DMS79 treated with DMSO at 0.1 percent for 48 hours (cell line): ENCODE results near the gene TIRAP.
"Not testable (repeated sequence)": the region's sequence is repeated elsewhere in the genome, so short reads cannot be mapped to it uniquely, and the experiment has no call there.

Source experiments
- DNase-seq: peaks from one replicate; lab custom pipeline; 2025; lab: John Stamatoyannopoulos, UW

Gene TIRAP, protein sequence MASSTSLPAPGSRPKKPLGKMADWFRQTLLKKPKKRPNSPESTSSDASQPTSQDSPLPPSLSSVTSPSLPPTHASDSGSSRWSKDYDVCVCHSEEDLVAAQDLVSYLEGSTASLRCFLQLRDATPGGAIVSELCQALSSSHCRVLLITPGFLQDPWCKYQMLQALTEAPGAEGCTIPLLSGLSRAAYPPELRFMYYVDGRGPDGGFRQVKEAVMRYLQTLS

DNA sequence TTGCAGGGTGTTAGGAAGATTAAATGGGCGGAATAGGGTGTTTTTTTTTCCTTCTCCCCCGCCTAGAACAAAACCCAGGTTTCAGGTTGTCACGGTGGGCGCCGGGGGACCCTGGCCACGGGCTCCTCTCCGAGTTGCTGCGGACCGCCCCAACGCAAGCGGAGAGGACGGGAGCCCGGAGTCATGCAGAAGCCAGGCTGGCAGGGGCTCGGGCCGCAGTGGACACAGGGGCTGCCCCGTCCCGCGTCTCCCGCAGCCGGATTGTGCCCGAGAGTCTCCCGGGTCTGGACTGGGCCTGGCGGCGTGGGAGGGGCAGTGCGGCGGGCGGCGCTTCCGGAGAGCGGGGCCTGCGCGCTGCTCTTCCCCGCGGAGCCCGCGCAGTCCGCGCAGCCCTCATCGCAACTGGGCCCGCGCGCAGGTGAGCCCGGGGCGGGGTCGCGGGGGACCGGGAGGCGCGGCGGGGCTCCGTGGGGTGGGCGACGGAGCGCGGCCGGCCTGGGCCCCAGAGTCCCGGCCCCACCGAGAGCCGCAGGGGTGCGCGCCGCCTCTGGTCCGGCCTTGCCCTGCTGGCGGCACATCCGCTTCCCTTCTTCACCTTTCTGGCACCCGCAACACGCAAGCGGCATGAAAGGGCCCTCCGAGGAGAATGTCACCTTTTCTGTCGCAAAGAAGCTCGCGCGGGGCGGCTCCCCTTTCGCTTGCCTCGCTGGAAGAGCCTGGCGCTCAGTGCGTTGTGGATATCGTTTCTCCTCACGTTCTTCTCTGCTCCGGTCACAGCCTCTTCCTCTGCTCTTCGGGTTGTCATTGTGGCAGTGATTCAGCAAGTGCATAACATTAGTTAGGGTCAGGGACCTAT is at the start of gene TIRAP:
TSS of gene TIRAP (plus strand) at position 358 of the 856 bp plus-strand sequence. CDS start 7,802 bp downstream, outside the sequence.
- DNase-seq: peak; percentile 72

DNA sequence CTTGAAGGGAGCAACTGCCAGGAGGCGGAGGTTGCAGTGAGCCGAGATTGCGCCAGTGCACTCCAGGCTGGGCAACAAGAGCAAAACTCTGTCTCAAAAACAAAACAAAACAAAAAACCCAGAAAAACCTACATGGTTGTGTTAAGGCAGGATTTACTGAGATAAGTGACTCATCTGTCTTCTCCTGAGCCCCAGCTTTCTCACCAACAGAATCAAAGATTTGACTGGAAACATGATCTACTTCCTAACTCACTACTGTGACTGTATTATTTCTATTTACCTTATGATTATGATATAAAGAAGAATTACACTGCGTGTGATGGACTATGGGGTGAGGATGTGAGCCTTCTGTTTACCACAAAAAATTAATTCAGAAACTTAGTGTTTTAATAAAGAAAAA is 49.5 kb upstream of the TIRAP start:
- no peak for DNase-seq

DNA sequence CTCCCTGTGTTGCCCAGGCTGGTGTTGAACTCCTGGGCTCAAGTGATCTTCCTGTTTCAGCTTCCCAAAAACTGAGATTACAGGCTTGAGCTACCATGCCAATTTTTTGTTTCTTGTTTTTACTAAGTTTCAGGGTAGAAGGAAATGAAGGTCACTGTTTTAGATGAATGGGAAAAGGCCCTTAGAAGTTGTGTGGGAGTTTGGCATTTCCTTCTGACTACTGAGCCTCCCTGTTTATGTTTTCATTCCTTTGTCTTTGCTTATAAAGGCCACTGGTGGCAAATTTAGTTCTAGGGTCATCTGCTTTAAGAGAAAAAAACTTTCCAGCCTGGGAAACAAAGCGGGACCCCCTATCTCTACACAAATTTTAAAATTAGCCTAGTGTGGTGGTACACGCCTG is 36.3 kb upstream of the TIRAP start:
- DNase-seq: no peak

DNA sequence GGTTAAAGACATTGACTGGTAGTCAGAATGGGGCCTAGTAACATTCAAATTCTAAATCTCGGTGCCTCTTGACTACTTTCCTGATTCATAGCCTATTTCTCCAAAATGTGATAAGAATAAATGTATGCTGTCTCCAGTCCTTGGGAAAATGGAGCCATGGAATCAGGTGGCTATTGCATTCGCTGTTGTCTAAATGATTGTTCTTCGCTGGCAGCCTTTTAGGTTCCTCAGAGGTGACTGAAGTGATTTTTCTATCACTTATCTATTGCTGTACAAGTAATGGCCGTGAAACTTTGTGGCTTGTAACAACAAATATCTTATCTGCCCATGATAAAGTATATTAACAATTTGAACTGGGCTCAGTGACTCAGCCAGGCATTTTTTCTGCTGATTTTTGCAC is 29.6 kb upstream of the TIRAP start:
- DNase-seq: no peak

DNA sequence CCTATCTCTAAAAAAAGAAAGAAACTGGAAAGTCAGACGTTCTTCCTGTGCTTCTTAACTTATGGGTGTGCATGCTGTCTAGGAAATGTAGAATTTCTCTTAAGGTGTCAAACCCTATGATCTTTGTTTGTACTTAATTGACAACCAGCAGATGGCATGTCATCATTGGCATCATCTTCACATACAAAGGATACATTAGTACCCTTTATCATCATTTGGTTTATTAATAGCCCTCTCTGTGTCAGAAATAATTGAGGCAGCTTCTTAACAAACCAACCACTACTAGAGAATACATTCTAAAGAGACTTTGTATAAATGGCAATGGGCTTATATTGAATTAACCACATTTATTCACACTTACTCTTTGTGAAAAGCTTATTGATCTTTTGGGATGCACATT is 28.1 kb upstream of the TIRAP start:
- no peak for DNase-seq

DNA sequence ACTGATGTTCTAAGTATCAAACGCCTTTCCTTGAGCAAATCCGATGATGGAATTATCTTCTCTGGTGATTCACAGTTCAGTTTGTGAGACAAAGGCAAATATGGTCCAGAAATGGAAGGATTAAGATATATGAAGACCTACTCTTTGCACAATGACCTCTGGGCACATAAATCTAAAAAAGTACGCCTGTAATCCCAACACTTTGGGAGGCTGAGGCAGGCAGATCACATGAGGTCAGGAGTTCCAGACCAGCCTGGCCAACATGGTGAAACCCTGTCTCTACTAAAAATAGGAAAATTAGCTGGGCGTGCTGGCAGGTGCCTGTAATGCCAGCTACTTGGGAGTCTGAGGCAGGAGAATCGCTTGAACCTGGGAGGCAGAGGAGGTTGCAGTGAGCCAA is 27.4 kb upstream of the TIRAP start:
- not testable (repeated sequence) for DNase-seq

DNA sequence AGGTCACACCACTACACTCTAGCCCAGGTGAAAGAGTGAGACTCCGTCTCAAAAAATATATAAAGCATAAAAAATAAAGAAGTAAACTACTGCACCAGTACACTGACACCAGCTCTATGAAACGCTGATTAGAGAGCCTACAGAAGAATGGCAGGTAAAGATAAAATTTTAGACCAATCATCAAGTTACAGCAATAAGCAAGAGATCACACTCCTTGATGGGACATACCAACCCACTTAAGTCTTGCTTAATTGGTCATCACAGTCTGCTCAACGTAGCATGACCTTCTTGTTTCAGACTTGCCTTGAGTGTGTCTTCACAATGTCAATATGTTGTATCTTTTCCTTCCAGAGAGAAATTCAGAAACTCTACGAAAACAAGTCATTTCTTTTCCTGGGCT is 26.7 kb upstream of the TIRAP start:
- no peak for DNase-seq

DNA sequence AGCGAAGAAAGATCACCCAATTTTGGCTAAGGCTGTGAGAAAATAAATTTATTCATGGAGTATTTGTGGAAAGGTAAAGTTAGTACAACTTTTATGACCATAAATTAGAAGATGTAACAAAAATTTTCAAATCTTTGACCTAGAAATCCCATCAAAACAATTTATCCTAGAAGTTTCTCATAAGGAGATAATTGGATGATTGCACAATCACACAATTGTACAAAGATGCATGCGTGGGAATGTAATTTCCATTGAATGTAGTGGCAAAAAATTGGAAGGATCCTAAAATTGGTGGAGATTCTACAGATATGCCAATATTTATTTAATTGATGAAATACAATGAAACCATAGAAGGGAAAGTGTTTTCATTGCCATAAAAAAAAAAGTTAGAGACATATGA is 25.7 kb upstream of the TIRAP start:
- DNase-seq: no peak

DNA sequence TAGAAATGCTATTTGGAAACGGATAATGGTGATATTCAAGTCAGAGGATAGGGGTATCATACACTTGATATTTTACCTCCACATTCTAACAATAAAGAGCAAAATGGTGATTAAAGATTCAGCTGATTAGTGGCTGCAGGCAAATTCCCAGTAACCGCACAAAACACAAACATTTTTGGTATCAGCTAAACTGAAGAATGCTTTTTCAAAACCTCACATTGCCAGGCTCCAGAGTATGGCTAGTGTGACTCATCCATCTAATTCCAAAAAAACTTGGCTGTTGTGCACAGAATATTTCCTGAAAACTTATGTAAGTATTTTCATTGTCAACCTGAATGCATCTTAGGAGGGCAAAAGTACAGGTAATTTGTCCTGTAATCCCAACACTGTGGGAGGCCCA is 25.1 kb upstream of the TIRAP start:
- DNase-seq: no peak

DNA sequence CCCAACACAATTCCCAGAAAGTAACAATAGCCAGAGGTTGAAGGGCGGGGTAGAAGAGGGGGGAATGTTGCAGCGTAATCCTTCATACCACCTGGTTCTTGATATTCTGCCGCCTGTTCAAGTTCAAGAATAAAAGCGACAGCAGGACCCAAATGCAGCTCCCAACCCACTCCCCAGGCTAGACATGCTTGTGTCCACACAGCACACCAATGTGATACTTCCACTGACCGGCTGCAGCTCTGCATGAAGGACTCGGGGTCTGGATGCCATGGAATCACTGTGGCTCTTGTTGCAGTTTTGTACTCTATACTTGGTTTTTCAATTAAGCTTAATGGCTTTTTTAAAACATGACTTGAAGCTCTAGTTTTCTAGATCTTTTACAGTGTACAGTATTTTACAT is 20.7 kb upstream of the TIRAP start:
- DNase-seq: no peak

DNA sequence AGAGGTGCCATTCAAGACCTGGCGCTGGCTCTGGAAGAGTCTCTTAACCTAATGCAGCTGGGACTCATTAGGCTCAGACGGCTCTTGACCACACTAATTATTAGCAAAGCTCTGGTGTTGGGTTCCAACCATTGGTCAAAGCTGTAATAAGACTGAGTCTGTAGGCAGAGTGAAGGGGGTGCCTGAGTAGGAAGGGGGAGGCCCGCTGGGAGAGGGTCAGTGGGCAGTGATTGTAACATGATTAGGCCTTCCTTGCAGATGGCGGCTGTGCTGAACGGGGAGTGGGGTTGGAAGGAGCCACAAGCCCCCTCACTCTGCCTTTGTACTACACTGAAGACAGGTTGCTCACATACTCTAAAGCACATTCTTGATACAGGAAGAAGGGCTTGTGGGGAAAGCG is 19.4 kb upstream of the TIRAP start:
- no peak for DNase-seq

DNA sequence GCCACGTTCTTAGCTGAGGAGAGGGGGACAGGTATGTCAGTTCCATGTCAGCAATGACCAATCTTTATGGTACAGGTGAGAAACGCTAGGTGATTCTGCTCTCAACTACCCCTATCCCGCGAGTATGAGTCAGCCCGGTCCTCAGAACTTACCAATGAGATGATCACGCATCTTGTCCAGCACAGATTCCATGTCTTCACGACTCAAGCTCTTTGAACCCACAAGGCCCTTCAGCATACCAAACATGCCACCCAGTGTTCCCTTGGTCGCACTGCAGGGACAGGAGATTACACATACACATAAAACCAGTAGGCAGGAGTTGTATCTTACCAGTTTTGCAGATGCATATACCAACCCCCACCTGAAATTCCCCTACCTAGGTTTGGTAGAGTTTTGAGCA is 17.1 kb upstream of the TIRAP start:
- no peak for DNase-seq

DNA sequence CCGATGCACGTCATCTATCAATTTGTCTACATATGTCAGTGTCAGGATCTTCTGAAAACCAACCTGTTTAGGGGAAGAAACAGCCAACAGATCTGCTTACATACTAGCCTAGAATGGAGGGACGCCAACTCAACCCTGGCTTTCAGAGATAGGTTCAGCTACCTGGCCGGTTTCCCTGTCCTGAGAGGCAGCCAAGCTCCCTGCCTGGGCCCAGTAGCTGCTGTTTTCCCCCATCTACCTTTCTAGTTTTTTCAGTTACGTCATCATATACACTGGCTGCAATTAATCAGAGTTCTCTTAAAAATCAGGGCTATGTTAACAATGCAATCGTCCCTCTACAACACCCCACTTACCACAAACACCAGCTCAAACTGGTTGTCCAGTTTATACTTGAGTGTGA is 15.2 kb upstream of the TIRAP start:
- no peak for DNase-seq

DNA sequence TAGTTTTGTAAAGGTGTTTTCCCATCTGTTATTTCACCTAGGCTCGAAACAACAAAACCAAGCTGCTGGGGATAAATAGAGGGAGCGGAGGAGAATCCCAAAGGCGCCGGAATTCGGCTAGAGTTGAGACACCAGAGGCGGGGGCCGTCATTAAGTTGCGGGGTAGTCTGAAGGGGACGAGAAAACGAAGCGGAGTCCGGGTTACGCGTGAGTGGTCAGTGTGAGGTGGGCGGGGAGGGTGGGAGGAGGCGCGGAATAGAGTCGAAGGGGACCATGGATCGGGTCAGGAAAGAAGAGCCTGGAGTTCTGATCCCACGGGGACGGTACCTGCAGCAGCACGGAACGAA is 14.6 kb upstream of the TIRAP start:
- DNase-seq: no peak

DNA sequence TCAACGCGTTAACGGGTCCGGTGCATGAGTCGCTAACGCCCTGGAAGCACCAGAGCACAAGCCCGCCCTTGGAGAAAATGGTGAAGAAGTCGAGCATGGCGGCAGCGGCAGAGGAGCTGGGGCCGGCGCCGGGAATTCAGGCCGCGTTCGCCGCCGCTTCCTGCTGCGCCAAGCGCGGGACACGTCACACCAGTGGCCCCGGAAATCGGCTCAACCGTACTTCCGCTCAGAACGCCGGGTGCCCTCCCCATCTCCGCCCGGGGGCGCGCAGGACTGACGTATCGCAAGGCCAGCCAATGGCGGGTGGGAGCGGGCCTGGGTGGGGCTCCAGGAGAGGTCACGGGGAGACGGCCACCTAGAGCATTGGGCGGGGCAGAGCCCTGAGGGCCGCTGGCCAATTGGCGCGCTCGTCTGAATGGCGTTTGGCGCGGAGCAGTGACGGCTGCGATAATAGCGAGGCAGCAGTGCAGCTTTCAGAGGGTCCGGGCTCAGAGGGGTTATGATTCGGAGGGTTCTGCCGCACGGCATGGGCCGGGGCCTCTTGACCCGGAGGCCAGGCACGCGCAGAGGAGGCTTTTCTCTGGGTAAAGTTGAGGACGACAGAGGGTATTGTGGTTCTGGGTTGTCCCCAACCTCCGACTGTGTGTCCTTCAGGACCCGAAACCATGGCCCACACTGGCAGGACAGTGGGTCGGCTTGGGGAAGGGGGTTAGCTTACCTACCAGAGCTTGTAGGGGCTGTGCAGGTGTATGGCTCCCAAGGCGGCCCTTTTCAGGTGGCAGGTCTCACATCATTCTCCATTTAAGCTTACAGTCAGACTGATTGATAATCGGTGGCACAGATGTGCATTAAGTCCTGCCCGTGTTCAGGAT is 13.9 kb upstream of the TIRAP start, which contains the start of the genes FOXRED1 and SRPRA:
TSS of gene FOXRED1 (plus strand) at position 447 of the 872 bp plus-strand sequence. CDS start at position 500, 53 bp downstream.
TSS of gene SRPRA (minus strand) at position 188 of the 872 bp plus-strand sequence. CDS start at position 97, 91 bp downstream.
- peak; percentile 99 for DNase-seq

DNA sequence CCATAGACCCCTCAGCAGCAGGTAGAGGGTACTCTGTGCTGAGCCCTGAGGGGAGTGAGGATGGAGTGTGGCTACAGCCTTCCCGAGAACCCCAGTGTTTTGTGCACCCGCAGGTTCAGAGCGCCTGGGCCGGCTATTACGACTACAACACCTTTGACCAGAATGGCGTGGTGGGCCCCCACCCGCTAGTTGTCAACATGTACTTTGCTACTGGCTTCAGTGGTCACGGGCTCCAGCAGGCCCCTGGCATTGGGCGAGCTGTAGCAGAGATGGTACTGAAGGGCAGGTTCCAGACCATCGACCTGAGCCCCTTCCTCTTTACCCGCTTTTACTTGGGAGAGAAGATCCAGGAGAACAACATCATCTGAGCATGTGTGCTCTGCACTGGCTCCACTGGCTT is 5.6 kb upstream of the TIRAP start:
- DNase-seq: no peak

DNA sequence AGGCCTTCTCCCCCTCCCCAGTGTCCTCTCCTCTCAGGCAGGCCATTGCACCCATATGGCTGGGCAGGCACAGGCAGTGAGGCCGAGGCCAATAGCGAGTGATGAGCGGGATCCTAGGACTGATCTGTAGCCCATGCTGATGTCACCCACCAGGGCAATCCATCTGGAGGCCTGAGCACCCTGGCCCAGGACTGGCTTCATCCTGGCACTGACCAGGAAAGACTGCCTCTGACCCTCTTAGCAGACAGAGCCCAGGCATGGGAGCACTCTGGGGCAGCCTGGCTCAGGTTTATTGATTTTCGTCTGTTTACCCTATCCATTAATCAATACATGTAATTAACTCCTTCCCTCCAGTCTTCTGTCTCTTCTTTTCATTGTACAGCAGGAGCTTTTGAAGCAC is 5.1 kb upstream of the TIRAP start:
- DNase-seq: no peak

DNA sequence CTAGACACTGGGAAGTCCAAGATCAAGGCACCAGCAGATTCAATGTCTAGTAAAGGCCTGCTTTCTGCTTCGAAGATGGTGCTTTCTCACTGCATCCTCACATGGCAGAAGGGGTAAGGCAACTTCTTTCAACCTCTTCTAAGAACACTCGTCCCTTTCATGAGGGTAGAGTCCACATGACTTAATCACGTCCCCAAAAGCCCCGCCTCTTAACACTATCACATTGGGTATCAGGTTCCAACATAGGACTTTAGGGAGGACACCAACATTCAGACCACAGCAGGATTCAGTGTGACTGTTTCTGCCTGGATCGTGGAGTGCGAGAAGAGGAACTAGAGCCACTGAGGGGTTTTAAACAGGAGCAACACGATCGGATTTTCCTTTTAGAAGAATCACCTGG is 3.7 kb upstream of the TIRAP start:
- no peak for DNase-seq

DNA sequence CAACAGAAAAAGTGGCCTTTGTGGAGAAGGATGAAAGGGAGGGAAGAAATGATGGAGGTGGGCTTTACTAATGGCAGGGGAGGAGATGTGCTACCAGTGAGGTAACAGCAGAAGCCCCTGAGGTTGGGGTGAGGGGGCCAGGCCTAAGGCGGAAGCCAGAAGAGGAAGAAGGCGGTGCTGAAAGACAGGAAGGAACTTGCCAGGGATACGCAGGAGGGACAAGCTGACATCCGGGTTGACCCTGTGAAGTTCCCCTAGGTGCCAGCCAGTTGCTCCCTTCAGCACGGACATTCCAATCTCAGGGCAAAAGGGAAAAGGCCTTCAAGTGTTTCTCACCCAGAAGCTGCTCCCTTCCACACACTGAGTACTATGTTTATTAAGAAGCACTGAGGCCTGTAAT is 2.3 kb upstream of the TIRAP start:
- no peak for DNase-seq

DNA sequence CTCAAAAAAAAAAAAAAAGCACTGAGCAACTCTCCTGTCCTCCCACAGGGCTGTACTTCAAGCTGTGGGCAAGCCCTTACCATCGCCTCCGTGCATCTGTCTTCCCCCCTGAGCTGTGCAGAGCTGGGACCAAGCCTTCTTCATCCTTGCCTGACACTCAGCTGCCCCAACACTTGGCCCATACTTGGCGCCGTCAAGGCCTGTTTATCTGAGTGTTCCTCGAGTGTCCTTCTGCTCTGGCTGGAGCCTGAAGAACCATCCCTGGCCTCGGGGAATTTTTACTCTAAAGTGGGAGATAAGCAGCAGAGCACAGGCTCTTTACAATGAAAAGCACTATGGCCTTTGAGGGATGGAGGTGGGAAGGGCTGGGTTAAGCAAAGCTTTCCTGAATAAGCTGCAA is 1.6 kb upstream of the TIRAP start:
- peak; percentile 99 for DNase-seq

DNA sequence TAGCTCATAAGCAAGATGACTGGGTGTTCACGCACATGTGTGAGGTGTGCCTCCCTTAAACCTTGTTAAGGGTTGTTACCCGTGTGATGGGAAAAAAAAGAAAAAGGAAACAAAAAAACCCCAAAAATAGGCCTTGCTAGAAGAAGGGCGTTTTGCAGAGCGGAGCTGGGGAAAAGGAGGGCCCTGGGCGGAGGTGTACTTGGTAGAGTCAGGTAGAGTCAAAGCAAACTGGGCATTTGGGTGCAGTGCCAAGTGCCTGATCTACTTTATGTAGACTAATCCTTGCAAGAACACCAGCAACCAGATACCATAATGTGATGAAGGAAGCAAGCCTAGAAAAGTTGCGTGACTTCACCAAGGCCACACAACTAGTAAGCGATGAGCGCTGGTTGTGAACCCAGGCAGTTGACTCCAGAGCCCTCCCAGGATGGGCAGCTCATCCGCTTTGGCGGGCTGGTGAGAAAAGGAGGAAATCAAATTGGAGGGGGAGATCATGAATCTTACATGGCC is 1.2 kb upstream of the TIRAP start:
- DNase-seq: no peak

DNA sequence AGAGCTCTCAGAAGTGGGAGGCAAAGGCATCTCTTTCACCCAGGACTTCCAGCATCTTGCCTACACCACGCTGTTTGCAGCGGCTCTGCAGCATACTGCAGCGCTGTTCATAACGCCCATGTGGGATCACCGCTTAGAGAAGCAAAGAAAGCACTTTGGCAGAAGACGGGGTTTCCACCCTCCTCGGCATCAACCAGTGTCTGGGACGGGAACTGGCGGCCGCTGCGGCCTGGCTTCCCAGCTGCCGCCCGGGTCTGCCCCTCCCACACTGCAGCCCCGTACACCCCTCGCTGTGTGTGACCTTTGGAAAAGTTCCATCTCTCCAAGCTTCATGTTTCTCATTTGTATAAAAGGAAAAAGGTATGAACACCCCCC is 545 bp upstream of the TIRAP start:
- DNase-seq: peak; percentile 54
